Airway epithelial cell (primary cell): ENCODE measurements around the gene TOLLIP. TPM values are rescaled to one million over a fixed set of nuclear protein-coding genes. Genes with fewer than 3 reads are reported as not detected.

Experiments
- total RNA-seq: library from RNA; depleted of rRNA; stranded (reverse); fragments of >200 nt; gene quantifications from 2 replicates; pipeline ENCODE4 v1.2.3, GENCODE V29; 2015

The TOLLIP gene
- 68.9 and 70.7 TPM in 2 replicates for total RNA-seq

GRCh38 chr11:1309498-1310317 lies at the start of gene TOLLIP:
TSS of gene TOLLIP (minus strand) at chr11:1309632. CDS start at chr11:1309498, 134 bp downstream.

Other genes starting within 250 kb of the TOLLIP start
- gene MUC2, start 234.8 kb downstream of the TOLLIP start, total RNA-seq: not detected in 2 replicates
- gene MUC5AC, start 151.7 kb downstream of the TOLLIP start, total RNA-seq: not detected in 2 replicates
- not detected in 2 replicates for gene MUC5B, start 86.6 kb downstream of the TOLLIP start, total RNA-seq
- gene BRSK2, start 80.3 kb upstream of the TOLLIP start, total RNA-seq: 0.14 and 0.28 TPM in 2 replicates
- gene MOB2, start 177.1 kb upstream of the TOLLIP start, total RNA-seq: 17.3 and 24.8 TPM in 2 replicates